Keratinocyte (primary cell): Measurements from ENCODE around the gene ADGRG4.

Experiments
- CTCF ChIP-seq, 3 experiments: IDR thresholded peaks in 1 of 3; conservative IDR thresholded peaks in 1 of 3; optimal IDR thresholded peaks in 1 of 3; 2 replicates in 2 of 3; 3 replicates in 1 of 3; pipeline versions ENCODE3 to v1.5.1; 2011; ENCODE audit warnings: low read length in 3 of 3, mild to moderate bottlenecking in 3 of 3, moderate library complexity in 2 of 3, control low read depth in 1 of 3, inconsistent platforms in 1 of 3; ENCODE audit not compliant: insufficient read depth in 2 of 3; ENCODE audit errors: extremely low read depth in 1 of 3
- EZH2 ChIP-seq: IDR thresholded peaks from one replicate; pipeline ENCODE4 v1.6.1; 2012; ENCODE audit warnings: inconsistent platforms, mild to moderate bottlenecking, low read length, moderate library complexity

GRCh38 chrX:136457303-136457917 lies 156.6 kb downstream of the ADGRG4 start:
- no peak for TF ChIP-seq CTCF (optimal IDR thresholded peaks at IDR 0.05 in 1 of 3, IDR thresholded peaks at IDR 0.05 in 1 of 3, conservative IDR thresholded peaks at IDR 0.05 in 1 of 3; ENCODE audit: extremely low read depth in 1 of 3, insufficient read depth in 2 of 3, low read length in 3 of 3)
- no peak for TF ChIP-seq EZH2
